HG03097 (cell line): ENCODE measurements around the gene HTT.

Source experiments
- ATAC-seq: cut with Tn5 transposase; IDR thresholded peaks from one replicate; pipeline ENCODE4 v1.9.1; 2021; ENCODE audit not compliant: unreplicated experiment, low FRiP score

HTT gene

DNA sequence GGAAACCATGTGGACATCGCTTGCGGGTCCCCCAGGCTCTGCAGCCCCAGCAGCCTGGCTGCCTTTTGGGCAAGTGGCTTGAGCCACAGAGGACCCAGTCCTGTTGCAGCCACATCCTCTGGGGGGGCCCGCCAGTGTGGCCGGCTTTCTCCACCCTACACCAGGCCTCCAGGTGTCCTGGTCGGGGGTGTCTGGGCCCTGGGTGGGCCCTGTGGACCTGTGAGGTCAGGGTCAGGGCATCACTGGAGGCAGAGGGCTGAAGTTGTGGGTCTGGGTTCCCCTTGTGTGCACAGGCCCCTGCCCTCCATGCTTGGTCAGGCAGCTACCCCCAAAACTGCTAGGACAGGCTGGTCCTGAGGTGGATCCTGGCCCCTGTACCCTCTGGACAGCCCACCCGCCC lies 171.2 kb downstream of the HTT start:
- no peak for ATAC-seq

DNA sequence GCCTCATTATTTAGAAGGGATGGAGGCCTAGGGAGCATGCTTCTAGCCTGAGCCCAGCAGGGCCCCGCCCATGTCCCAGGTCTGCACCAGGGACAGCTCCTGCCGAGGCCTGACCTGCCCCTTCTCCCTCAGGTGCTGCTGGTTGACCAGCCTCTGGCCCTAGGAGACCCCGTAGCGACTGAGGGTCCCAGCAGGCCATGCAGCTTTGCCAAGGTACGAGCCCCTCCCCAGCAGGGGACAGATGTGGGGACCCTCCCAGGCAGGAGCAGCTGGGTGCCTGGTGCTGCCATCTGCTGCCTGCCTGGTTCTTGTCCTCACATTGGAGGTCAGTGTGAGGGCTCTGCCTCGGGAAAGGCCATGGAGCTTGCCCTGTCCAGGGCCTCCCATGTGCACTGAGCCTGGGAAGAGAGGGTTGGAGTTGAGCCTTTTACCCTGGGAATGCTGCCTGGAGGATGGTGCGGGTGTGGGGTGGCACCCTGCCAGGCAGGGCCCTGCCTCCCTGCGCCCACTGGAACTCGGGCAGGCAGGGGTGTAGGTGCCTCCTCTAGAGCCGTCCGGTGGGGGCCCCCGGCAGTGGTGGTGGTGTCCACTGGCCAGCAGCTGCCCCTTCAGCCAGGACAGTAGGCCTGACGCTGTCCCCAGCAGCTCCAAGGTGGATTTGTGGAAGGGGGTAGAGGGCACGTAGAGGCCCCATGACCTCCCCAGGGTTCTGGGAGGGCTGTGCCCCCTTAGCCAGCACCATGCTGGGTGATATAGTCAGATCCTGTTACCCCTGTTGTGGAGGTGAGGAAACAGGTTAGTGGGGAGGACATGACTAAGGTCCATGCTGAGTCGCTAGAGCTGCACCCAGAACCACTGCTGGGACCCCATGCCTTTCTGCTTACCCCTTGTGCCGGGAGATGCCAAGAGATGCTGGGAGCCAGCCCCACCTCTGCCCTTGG lies 172.2 kb downstream of the HTT start:
- ATAC-seq, result no peak

- no peak for ATAC-seq
Measured at GRCh38 chr4:3247399-3248177, 173.1 kb downstream of the HTT start.

DNA sequence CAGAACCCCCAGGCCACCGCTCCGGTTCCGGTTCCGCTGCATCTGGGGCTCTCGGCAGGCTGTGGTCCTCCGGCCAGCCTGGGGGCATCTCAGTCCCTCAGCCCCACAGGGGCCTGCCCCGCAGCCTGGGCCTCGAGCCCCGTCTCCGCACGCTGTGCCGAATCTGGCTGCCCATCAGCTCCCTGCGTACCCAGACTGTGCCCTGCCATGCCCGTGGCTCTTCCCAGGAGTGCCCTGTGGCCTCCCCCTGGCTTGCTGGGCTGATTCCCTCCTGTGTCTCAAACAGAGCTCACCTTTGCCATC lies 173.6 kb downstream of the HTT start:
- ATAC-seq, result no peak

DNA sequence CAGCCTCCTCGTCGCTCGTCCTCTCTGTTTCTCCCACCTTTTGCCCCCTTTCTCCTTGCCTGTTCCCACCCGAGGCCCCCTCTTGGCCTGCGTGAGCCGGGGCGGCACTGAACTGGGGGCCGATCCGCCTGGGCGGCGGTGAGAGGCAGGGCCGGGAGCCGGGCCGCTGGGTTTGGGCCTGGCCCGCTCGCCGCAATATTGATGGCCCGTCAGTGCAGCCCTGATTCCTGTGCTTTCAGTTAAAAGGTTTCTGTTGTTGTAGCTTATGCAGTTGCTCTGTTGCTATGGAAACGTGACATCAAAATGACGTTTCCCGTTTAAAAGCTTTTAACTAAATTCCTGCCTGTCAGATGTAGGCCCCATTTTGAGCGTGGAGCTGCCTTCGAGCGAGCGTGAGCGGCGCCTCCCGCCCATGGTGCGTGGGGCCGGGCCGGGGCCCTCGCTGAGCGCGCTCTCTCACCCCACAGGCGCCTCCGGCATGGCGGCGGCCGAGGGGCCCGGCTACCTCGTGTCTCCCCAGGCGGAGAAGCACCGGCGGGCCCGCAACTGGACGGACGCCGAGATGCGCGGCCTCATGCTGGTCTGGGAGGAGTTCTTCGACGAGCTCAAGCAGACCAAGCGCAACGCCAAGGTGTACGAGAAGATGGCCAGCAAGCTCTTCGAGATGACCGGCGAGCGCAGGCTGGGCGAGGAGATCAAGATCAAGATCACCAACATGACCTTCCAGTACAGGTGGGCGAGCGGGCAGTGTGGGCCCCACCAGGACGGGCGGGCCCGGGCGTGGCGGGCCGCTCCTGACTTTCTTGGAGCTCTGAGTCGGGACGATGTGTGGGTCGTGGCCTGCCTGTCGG lies 174.6 kb downstream of the HTT start, which contains the start of gene MSANTD1:
TSS of gene MSANTD1 (plus strand) at position 349 of the 851 bp plus-strand sequence. CDS start at position 413, 64 bp downstream.
- no peak for ATAC-seq

- no peak for ATAC-seq
Measured at GRCh38 chr4:3249711-3250437, 175.4 kb downstream of the HTT start.

DNA sequence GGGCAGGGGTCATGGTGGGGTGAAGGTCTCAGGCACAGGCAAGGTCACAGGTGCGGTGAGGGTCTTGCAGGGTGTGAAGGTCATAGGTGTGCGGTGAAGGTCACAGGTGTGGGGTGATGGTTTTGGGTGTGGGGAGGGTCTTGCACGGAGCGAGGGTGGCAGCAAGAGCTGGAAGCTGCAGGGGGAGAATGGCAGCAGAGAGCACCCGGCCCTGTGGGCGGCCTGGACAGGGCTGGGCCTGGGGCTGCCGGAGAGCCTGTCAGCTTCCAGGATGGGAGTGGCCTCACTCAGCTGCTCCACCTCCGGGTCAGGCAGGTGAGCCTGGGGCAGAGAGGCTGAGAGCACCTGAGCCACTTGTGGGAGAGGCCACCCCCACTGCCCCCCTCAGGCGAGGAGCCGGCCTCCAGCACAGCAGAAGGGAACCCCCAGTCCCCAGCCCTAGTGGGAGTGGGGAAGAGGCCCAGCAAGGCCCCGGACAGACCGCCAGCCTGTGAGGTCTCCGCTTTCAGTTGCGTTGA lies 176.0 kb downstream of the HTT start:
- no peak for ATAC-seq

DNA sequence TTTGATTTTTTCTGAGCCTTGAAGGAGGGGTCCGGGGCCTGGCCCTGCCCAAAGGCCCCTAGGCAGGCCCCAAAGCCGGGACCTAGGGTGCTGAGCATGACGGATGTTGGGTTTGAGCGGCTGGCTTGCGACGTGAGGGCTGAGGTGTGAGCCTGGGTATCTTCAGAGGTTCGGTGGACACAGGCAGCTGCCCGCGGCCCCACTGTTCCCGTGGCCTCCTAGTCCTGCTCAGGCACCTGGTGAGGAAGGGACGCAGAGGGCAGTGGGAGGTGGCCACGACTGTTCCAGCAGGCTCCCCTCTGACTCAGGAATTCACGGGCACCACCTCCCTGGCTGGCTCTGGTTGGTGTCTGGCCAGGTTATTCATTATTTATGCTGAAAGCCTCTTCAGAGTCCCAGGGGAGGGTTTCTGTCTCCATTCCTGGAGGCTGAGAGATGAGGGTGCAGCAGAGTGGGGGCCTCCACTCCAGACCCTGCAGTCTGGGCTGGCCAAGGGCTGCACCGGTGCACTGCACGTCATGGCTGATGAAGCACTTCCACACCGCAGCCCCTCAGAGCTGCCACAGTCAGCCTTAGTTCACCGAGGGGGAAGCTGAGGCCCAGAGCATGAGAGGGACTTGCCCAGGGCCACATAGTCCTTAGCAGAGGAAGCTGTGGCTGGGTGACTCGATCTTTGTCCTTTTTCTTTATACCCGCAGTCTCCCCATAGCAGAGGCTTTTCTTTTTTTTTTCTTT lies 176.6 kb downstream of the HTT start:
- ATAC-seq, result no peak

GRCh38 chr4:3251691-3252479 lies 177.4 kb downstream of the HTT start:
- ATAC-seq, result no peak

- ATAC-seq, result no peak
Measured at GRCh38 chr4:3252480-3252828, 178.0 kb downstream of the HTT start.

DNA sequence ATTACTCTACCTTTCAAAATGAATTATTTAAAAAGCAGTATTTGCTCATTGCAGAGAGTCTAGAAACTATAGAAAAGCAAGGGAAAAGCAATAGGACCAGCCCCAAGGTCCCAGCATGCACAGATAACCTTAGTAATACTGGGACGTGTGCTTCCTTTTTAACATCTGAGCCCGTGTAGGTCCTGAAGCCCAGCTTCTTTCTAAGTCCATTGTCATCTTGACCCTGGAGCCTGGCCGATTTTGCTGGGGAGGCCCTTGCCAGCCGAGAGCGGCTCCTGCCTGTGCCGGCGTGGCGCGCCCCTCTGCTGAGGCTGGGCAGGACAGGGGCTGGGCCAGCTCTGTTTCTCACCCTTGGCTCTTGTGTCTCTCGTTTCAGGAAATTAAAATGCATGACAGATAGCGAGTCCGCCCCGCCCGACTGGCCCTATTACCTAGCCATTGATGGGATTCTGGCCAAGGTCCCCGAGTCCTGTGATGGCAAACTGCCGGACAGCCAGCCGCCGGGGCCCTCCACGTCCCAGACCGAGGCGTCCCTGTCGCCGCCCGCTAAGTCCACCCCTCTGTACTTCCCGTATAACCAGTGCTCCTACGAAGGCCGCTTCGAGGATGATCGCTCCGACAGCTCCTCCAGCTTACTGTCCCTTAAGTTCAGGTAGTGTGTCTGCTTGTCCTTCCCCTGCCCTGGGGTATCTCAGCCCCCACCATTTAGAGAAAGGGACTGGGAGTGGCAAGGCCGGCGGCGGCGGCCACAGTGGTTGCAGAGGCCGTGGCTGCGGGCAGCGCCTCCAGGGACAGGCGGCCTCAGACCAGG lies 178.6 kb downstream of the HTT start:
- no peak for ATAC-seq

DNA sequence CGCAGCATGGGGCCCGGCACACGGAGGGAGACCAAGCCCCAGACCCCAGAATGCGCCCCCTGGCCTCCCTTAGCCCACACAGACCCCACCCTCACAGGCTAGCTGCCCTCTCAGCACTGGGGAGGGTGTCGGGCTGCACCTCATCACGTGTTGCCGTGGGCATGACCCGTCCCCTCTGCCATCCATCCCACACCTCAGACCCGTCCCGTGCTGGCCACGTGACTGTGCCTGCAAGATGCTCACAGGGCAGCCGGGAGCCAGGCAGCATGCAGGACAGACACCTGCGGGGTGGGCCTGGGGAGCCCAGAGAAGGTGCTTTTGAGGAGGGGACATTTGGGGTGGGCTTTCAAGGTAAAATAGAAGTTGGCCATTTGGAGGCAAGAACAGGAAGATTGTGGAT lies 179.3 kb downstream of the HTT start:
- ATAC-seq, result no peak

- no peak for ATAC-seq
Measured at GRCh38 chr4:3254302-3255131, 180.0 kb downstream of the HTT start.

DNA sequence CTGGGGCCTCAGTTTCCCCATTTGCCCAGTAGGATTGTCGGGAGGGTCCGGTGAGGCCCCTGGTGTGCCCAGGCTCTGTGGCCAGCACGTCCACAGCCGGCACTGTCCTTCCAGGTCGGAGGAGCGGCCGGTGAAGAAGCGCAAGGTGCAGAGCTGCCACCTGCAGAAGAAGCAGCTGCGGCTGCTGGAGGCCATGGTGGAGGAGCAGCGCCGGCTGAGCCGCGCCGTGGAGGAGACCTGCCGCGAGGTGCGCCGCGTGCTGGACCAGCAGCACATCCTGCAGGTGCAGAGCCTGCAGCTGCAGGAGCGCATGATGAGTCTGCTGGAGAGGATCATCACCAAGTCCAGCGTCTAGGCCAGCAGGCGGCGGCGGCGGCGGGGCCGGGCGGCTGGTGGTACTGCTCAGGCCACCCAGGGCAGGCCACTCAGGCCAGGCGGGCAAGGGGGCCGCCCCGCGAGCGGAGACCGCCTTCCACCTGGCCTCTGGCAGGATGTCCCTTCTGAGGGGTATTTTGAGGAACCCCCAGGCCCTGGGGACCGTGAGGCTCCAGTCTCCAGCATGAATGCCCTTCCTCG lies 181.2 kb downstream of the HTT start:
- ATAC-seq, result no peak

DNA sequence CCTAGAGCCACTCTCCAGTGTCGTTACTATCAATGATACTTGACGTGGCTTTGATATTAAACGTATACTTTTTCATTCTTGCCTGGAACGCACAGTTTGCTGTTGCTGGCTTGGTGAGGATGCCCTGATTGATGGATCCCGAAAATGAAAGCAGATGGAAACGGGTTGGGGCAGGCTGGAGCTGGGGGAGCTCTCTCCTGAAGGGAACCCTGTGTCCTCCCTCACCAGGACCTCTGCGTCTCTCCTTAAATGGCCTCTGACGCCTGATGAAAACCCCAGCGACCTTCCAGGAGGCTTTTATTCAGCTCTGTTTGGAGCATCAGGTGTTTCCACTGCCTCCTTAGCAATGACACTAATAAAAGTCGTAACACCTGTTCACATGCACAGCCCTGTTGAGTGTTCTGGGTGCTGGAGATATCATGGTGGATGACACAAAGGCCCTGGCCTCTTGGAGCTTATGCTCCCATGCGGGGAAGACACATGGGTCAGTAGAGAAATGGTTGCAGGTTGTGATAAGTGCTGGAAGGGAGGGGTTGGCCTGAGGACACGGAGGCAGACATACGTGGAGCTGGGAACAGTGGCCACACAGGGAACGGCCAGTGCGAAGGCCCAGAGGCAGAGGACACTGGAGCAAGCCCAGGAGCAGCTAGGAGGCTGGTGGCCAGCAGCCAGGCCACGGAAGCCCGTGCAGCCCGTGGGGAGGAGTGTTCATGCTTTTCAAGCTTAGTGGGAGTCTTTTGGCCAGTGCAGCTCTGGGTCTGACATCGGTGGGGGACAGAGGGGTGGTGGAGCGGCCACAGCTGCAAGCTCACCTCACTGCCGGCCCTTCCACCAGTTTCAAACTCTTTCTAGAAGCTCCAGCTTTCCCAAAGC lies 182.0 kb downstream of the HTT start:
- no peak for ATAC-seq

GRCh38 chr4:3257103-3257555 lies 182.6 kb downstream of the HTT start:
- no peak for ATAC-seq
